ENCODE results near the gene CFAP61. TPM values are rescaled to one million over a fixed set of nuclear protein-coding genes. Genes with fewer than 3 reads are reported as not detected.

CFAP61 gene
- total and polyA plus RNA-seq, 2 experiments from 2014 or later = 1.0 TPM; not detected in 1

GRCh38 chr20:20317621-20318364, 265.5 kb downstream of the CFAP61 start:
- Histone ChIP-seq H3K4me3 (no peak overlapping the region), H3K79me2 (no peaks in the 10 kb centered on the region), H3K9me2 (replicated peaks; ENCODE audit: insufficient read depth) (no peaks in the 10 kb centered on the region), H3K4me2 (no peak overlapping the region), H4K20me1 (ENCODE audit: insufficient read depth, poor library complexity, severe bottlenecking) (no peaks in the 10 kb centered on the region), H2AFZ (no peak overlapping the region), H3K36me3 (replicated peaks; ENCODE audit: insufficient read depth, low read depth) (no peaks in the 10 kb centered on the region), H3K4me1 (ENCODE audit: insufficient read depth) (no peaks in the 10 kb centered on the region), H3K27ac (no peak overlapping the region), H3K27me3 (no peaks in the 10 kb centered on the region), H3K9me3 (ENCODE audit: low read depth) (no peaks in the 10 kb centered on the region)
- DNase-seq (ENCODE audit: low spot score) = no peak
- TF ChIP-seq CTCF (IDR thresholded peaks at IDR 0.05; ENCODE audit: poor library complexity) = no peak
- no peak for TF ChIP-seq EZH2phosphoT487 (IDR thresholded peaks at IDR 0.05; ENCODE audit: low read depth, severe bottlenecking, unreplicated experiment)
- no peak for TF ChIP-seq EZH2 (IDR thresholded peaks at IDR 0.05; ENCODE audit: borderline replicate concordance)
- WGBS (ENCODE audit: low lambda C conversion rate, missing lambda C conversion rate) = 82% methylated on average over 13 of the region's 13 CpGs

- 93% methylated on average over 9 of the region's 9 CpGs for WGBS (ENCODE audit: low lambda C conversion rate, missing lambda C conversion rate)
- Histone ChIP-seq H3K27me3 (no peaks in the 10 kb centered on the region), H3K79me2 (no peaks in the 10 kb centered on the region), H3K27ac (no peak overlapping the region), H3K9me3 (ENCODE audit: low read depth) (no peaks in the 10 kb centered on the region), H4K20me1 (ENCODE audit: insufficient read depth, poor library complexity, severe bottlenecking) (no peaks in the 10 kb centered on the region), H3K4me1 (ENCODE audit: insufficient read depth) (no peaks in the 10 kb centered on the region), H3K9me2 (replicated peaks; ENCODE audit: insufficient read depth) (no peaks in the 10 kb centered on the region), H3K4me3 (no peak overlapping the region), H3K4me2 (no peak overlapping the region), H2AFZ (no peak overlapping the region), H3K36me3 (replicated peaks; ENCODE audit: insufficient read depth, low read depth) (no peaks in the 10 kb centered on the region)
- no peak for DNase-seq (ENCODE audit: low spot score)
- TF ChIP-seq EZH2 (IDR thresholded peaks at IDR 0.05; ENCODE audit: borderline replicate concordance) = no peak
Measured at GRCh38 chr20:20318365-20319161, 266.2 kb downstream of the CFAP61 start.

- Histone ChIP-seq H3K4me3 (no peak overlapping the region), H4K20me1 (ENCODE audit: insufficient read depth, poor library complexity, severe bottlenecking) (no peaks in the 10 kb centered on the region), H3K9me3 (ENCODE audit: low read depth) (no peaks in the 10 kb centered on the region), H3K36me3 (replicated peaks; ENCODE audit: insufficient read depth, low read depth) (no peaks in the 10 kb centered on the region), H3K27me3 (no peaks in the 10 kb centered on the region), H2AFZ (no peak overlapping the region), H3K79me2 (no peaks in the 10 kb centered on the region), H3K27ac (no peak overlapping the region), H3K9me2 (replicated peaks; ENCODE audit: insufficient read depth) (no peaks in the 10 kb centered on the region), H3K4me2 (no peak overlapping the region), H3K4me1 (ENCODE audit: insufficient read depth) (no peaks in the 10 kb centered on the region)
- no peak for DNase-seq (ENCODE audit: low spot score)
- WGBS (ENCODE audit: low lambda C conversion rate, missing lambda C conversion rate) = 81% methylated on average over 1 of the region's 1 CpG
- no peak for TF ChIP-seq EZH2 (IDR thresholded peaks at IDR 0.05; ENCODE audit: borderline replicate concordance)
- TF ChIP-seq CTCF (IDR thresholded peaks at IDR 0.05; ENCODE audit: poor library complexity) = no peak
- TF ChIP-seq EZH2phosphoT487 (IDR thresholded peaks at IDR 0.05; ENCODE audit: low read depth, severe bottlenecking, unreplicated experiment) = no peak
Measured at GRCh38 chr20:20321134-20321533, 268.8 kb downstream of the CFAP61 start.

GRCh38 chr20:20321917-20322316, 269.6 kb downstream of the CFAP61 start:
- H3K27me3 ChIP-seq = no peaks in the 10 kb centered on the region
- H3K79me2 ChIP-seq = no peaks in the 10 kb centered on the region
- no peak for DNase-seq (ENCODE audit: low spot score)
- 90% methylated on average over 1 of the region's 1 CpG for WGBS (ENCODE audit: low lambda C conversion rate, missing lambda C conversion rate)
- no peak overlapping the region for H3K4me2 ChIP-seq
- no peak overlapping the region for H3K27ac ChIP-seq
- no peaks in the 10 kb centered on the region for H3K36me3 ChIP-seq (replicated peaks; ENCODE audit: insufficient read depth, low read depth)
- no peaks in the 10 kb centered on the region for H3K4me1 ChIP-seq (ENCODE audit: insufficient read depth)
- no peaks in the 10 kb centered on the region for H4K20me1 ChIP-seq (ENCODE audit: insufficient read depth, poor library complexity, severe bottlenecking)
- no peak overlapping the region for H3K4me3 ChIP-seq
- H3K9me3 ChIP-seq (ENCODE audit: low read depth) = no peaks in the 10 kb centered on the region
- TF ChIP-seq EZH2 (IDR thresholded peaks at IDR 0.05; ENCODE audit: borderline replicate concordance) (no peak), EZH2phosphoT487 (IDR thresholded peaks at IDR 0.05; ENCODE audit: low read depth, severe bottlenecking, unreplicated experiment) (no peak), CTCF (IDR thresholded peaks at IDR 0.05; ENCODE audit: poor library complexity) (no peak)
- no peak overlapping the region for H2AFZ ChIP-seq
- H3K9me2 ChIP-seq (replicated peaks; ENCODE audit: insufficient read depth) = no peaks in the 10 kb centered on the region
